Subcutaneous adipose tissue (tissue), 4 donors: ENCODE data around the gene TIMM8A. TPM values are rescaled to one million over a fixed set of nuclear protein-coding genes. Genes with fewer than 3 reads are reported as not detected.

Experiments
- small RNA-seq: library from RNA; depleted of rRNA; stranded (forward); fragments of <200 nt; gene quantifications from one replicate; pipeline ENCODE3, GENCODE V24; 2016
- total RNA-seq, 4 donors: library from RNA; depleted of rRNA; stranded (reverse); fragments of >200 nt; gene quantifications; one replicate each; pipeline ENCODE4 v1.1.0, GENCODE V29; 2016
- TF ChIP-seq, protein P1 (sequence below): fragments of 450-650 bp; IDR thresholded peaks from one replicate; pipeline ENCODE4 v1.5.1; 2016; ENCODE audit warnings: low read depth, mild to moderate bottlenecking, control low read depth, antibody characterized with exemption, moderate library complexity

The TIMM8A gene
- total RNA-seq, 4 donors from 2014 or later = 4.2 to 9.0 (median 5.9) TPM

DNA sequence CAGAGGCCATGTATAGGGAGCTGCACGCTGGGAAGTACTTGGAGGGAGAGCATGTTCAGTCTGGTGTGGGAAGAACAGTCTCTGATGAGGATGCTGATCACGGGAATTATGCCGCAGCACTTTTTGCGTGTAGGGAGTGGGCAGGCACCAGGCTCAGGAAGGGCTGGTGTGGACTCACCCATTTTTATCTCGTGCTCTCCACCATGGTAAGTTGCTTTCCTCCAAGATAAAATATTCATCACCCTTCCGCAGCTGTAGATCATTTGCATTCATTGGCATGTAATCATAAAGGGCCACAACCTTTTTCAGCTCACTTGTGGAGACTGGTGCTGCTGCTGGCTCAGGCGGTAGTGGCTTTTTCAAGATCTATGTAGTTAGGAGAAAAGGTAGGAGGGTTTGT is 11.8 kb upstream of the TIMM8A start:
- TF ChIP-seq, protein P1, sequence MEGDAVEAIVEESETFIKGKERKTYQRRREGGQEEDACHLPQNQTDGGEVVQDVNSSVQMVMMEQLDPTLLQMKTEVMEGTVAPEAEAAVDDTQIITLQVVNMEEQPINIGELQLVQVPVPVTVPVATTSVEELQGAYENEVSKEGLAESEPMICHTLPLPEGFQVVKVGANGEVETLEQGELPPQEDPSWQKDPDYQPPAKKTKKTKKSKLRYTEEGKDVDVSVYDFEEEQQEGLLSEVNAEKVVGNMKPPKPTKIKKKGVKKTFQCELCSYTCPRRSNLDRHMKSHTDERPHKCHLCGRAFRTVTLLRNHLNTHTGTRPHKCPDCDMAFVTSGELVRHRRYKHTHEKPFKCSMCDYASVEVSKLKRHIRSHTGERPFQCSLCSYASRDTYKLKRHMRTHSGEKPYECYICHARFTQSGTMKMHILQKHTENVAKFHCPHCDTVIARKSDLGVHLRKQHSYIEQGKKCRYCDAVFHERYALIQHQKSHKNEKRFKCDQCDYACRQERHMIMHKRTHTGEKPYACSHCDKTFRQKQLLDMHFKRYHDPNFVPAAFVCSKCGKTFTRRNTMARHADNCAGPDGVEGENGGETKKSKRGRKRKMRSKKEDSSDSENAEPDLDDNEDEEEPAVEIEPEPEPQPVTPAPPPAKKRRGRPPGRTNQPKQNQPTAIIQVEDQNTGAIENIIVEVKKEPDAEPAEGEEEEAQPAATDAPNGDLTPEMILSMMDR = no peak

DNA sequence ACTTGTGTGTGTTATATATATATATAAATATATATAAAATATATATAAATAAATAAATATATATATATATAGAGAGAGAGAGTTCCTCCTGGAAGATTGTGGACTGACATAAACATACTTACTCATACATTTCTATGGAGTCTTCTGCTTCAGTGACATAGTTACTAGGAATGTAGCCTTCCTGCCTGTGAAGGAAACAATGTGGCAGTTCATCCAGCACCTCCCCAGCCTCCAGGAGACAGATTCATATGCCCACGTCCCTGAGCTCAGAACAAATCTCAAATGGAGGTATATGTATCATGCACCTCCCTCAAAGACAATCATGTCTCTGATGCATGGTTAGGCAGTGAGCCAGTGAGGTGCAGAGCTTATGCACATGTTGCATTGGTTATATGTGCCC is 11.4 kb upstream of the TIMM8A start:
- TF ChIP-seq, protein P1 = no peak

DNA sequence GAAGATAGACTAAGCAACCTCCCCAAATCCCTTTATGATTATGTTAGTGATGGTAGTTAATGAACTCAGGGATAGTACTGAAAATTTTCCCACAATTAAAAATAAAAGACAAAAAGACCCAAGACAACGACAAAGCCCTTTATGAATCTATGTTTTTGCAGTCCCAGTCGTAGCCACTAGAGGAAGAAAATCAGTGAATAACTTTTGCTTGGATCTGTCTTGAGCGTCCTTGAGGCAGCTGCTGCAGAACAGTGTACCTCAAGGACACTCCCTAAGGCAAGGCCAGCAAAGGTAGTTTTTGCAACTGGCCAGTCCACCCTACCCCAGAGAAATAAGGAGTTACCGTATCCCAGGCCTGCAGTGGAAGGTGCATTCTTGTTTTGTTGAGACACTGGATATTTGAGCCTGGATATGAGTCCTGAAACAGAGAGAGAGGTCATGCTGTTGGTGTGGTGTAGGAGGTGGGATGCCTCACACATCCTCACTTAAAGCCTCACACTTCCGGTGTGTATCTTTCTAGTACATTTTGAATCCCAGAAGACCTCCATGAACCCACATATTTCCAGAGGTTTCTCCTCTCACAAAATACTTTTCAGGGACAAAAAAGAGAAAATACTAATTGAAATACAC is 8.7 kb upstream of the TIMM8A start:
- TF ChIP-seq, protein P1 = no peak

DNA sequence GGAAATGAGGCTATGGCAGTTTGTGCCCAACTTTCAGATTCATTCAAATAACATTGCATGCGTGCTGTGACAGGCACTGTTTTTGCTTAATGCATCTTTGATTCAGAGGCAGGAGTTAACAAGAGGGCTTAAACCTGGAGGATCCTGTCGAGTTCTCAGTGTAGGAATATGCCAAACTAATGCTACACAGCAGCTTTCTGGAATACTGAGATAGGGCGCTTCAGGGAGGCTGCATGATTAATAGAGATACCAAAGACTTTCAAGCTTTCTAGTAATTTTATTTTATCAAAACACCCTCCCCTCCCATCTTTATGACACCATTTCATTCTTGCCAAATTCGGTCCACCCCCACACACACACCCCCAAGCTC is 636 bp upstream of the TIMM8A start:
- TF ChIP-seq, protein P1 = no peak

DNA sequence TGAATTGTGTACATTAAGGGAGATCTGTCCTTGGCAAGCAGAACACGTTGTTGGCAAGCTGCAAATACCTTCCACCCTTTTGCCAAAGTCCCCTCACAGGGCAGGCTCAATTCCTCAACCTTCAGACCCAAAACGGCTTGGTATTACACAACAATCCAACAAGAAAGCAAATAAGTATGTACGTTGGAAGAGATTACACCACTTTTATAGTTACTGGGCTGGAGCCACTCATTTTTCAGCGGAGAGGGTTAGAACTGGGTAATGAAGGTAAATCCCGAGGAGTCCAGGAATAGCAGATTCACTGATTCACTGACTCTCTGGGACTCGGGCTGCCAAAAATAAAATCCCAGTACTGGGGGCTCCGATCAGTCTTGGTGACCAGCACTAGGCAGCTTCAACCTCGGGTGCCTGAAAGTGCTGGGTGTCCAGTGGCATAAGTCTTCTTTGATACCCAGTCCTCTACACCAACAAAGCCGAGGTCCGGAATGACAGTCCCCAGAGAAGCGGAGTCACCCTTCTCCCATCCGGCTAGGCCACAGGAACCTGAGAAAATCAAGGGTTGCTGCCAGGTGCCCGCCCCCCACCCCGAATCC is 587 bp downstream of the TIMM8A start:
- TF ChIP-seq, protein P1 = no peak

DNA sequence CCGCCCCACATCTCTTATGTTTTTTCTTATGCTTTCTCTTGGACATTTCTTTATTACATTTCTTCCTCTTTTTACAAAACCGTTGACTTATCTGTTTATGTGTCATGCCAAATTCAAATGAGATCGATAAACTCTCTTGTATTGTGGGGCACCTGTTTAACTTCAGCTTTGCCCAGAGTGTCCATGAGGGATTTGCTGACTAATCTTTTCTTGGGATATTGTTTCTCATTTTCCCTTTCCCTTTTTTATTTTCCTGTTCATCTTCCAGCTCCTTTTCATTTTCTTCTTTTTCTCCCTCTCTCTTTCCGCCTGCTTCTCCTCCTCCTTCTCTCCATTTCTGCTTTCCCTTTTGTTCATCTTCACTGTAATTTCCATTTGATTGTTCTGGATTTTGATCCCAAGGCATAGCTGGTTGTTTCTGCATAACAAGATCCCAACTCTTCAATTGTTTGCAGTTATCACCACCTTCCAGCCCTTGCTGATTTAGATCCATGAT is 10.7 kb downstream of the TIMM8A start:
- TF ChIP-seq, protein P1 = no peak

DNA sequence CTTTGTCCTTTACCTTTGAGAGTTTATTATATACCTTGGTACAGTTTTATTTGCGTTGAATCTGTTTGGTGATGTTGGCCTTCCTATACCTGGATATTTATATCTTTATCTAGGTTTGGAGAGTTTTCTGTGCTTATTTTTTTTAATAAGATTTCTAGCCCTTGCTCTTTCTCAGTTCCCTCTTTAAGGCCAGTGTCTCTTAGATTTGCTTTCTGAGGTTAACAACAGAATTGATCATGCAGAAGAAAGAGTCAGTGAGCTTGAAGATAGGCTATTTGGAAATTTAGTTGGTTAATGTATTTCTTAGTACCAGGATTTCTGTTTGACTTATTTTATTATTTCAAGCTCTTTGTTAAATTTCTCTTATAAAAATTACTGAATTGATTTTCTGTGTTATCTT is 44.8 kb downstream of the TIMM8A start:
- TF ChIP-seq, protein P1 = no peak

Small RNA genes within 50 kb of the gene (small RNA-seq; reads per million reads assigned to genes)
- not detected for gene RNU6-934P

Other genes with a start within 250 kb of the TIMM8A start
- under 1 TPM in 2 of 4 donors, not detected in 2; 0.17 to 0.22 TPM for gene DRP2, start 129.0 kb downstream of the TIMM8A start, total RNA-seq
- under 1 TPM in 1 of 4 donors, not detected in 3; 0.17 TPM for gene TAF7L, start 57.4 kb downstream of the TIMM8A start, total RNA-seq
- 10 to 100 TPM in 3 of 4 donors, 1 to 10 TPM in 1; 9.5 to 45.7 (median 19.6) TPM for gene BTK, start 37.4 kb upstream of the TIMM8A start, total RNA-seq
- gene RPL36A, start 42.3 kb upstream of the TIMM8A start, total RNA-seq = 1,000 to 10,000 TPM in 3 of 4 donors, 100 to 1,000 TPM in 1; 559 to 2,041 (median 1,502) TPM
- gene GLA, start 59.2 kb upstream of the TIMM8A start, total RNA-seq = 10 to 100 TPM; 22.0 to 79.9 (median 32.4) TPM
- 10 to 100 TPM; 34.5 to 75.0 (median 43.2) TPM for gene HNRNPH2, start 59.5 kb upstream of the TIMM8A start, total RNA-seq
- gene ARMCX4, start 136.7 kb upstream of the TIMM8A start, total RNA-seq = 10 to 100 TPM in 3 of 4 donors, 1 to 10 TPM in 1; 7.1 to 19.8 (median 12.1) TPM
- 10 to 100 TPM; 23.2 to 45.6 (median 36.6) TPM for gene ARMCX1, start 201.8 kb upstream of the TIMM8A start, total RNA-seq